HG02870 (cell line): ENCODE data around the gene MAN2B1.
"Not testable (repeated sequence)": the region's sequence is repeated elsewhere in the genome, so short reads cannot be mapped to it uniquely, and the experiment has no call there.

Source experiments
- ATAC-seq: cut with Tn5 transposase; IDR thresholded peaks from one replicate; pipeline ENCODE4 v1.9.1; 2021; ENCODE audit warnings: mild to moderate bottlenecking, moderate library complexity; ENCODE audit not compliant: unreplicated experiment

Gene MAN2B1

DNA sequence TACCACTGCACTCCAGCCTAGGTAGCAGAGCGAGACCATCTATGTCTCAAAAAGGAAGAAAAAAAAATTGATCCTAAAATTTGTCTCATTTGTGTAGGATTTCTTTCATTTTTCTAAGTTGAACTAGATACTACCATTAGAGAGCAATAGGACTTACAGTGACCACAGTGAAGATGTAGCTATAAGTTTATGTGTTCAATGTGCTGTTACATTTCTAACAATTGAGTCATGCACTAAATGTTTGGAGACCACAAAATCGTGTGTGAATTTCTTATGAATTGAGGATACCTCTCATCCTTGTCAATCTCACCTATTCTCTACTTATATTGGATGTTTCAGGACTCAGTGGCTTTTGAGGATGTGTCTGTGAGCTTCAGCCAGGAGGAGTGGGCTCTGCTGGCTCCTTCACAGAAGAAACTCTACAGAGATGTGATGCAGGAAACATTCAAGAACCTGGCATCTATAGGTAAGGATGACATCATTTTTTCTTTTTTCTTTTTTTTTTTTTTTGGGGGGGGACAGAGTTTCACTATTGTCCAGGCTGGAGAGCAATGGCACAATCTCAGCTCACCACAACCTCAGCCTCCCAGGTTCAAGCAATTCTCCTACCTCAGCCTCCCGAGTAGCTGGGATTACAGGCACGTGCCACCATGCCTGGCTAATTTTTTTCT, 43.0 kb downstream of the MAN2B1 start:
- no peak for ATAC-seq

GRCh38 chr19:12621253-12622024, 45.1 kb downstream of the MAN2B1 start:
- not testable (repeated sequence) for ATAC-seq

DNA sequence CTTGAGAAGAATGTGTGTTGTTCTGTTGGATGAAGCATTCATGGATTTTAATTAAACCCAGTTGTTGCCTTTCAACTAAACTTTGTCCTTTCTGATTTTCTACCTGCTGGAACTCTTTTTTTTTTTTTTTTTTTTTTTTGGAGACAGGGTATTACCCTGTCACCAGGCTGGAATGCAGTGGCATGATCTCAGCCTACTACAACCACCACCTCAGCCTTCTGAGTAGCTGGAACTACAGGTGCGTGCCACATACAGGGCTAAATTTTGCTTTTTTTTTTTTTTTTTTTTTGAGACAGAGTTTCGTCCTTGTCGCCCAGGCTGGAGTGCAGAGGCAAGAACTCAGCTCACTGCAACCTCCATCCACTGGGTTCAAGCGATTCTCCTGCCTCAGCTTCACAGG, 48.9 kb downstream of the MAN2B1 start:
- ATAC-seq: no peak

- ATAC-seq: no peak
Observed at GRCh38 chr19:12611361-12611699, 55.2 kb downstream of the MAN2B1 start.

- ATAC-seq: peak; percentile 71
Observed at GRCh38 chr19:12610540-12611360, 55.8 kb downstream of the MAN2B1 start, which contains the start of the genes ZNF490 and ZNF791. ZNF490 (minus strand) TSS chr19:12610813; CDS start chr19:12610680, 133 bp downstream. ZNF791 (plus strand) TSS chr19:12610920; CDS start chr19:12611080, 160 bp downstream.

- ATAC-seq: no peak
Observed at GRCh38 chr19:12607631-12608030, 58.9 kb downstream of the MAN2B1 start.

DNA sequence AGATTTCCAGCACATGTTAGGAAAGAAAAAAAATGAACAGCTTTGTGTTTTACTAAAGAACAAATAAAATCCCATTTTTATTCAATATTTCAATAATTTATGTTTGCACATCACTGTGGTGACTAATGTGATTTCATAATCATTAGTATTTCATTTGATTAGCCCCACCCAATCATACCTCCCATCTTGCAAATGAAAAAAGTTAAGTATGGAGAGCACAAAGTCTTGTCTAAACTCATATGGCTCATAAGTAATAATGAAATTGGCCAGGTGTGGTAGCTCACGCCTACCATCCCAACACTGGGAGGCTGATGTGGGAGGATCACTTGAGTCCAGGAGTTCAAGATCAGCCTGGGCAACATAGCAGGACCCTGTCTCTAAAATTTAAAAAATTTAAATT, 59.7 kb downstream of the MAN2B1 start:
- no peak for ATAC-seq

GRCh38 chr19:12603714-12604113, 62.8 kb downstream of the MAN2B1 start:
- no peak for ATAC-seq

GRCh38 chr19:12597594-12597993, 68.9 kb downstream of the MAN2B1 start:
- ATAC-seq: no peak

DNA sequence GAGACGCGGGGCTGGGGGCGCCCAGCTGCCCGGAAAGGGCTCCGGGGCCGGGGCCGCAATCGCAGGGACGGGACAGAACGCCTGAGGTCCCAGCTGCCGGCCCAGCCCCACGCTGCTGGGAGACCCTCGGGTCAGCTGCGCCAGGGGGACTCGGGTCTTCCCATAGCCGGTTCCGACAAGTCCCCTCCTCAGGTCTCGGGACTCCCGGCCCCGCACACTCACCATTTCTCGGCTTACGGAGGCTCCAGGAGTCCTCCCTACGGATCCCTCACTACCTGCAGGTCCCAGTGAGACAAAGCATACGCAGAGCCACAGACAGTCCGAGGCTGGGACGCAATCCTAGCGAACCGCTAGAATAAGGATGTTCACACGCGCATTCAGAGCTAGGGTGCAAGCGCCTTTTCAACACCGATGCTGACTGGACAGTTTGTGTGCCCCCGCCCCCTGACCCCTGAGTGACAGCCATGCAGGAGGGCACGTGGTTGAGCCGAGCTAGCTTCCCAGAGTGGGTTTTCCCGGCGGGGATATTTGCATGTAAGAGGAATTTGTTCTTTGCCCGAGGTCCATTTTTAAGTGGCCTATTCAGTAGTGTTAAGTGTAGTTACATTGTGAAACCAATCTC, 69.5 kb downstream of the MAN2B1 start:
- no peak for ATAC-seq
